OCI-LY3 (cell line): Measurements from ENCODE around the gene ZNF385C.

Experiments used
- H2AFZ ChIP-seq: fragments of 200-600, 300-600 bp; shearing (Covaris generic); 2 replicates; pipeline ENCODE4 v1.6.0; 2014; ENCODE audit warnings: antibody characterized with exemption, low read depth, low read length
- H3K27ac ChIP-seq: fragments of 200-600, 300-600 bp; sonication (generic); 2 replicates; pipeline ENCODE4 v1.5.1; 2014; ENCODE audit warnings: mild to moderate bottlenecking, low read length, moderate library complexity, mixed read lengths
- H3K27me3 ChIP-seq: fragments of 200-600, 300-600 bp; sonication (generic); 2 replicates; pipeline ENCODE4 v1.6.1; 2014; ENCODE audit warnings: low read depth, low read length, mixed read lengths
- H3K36me3 ChIP-seq: fragments of 200-600, 300-600 bp; sonication (generic); replicated peaks from 2 replicates; pipeline ENCODE3; 2014; ENCODE audit warnings: low read depth, low read length, mixed read lengths
- H3K4me1 ChIP-seq: fragments of 300-600, 200-600 bp; sonication (generic); 2 replicates; pipeline ENCODE4 v1.6.1; 2014; ENCODE audit warnings: low read length, mixed read lengths
- H3K4me2 ChIP-seq: fragments of 200-600, 300-600 bp; sonication (generic); 2 replicates; pipeline ENCODE4 v1.6.1; 2014; ENCODE audit warnings: low read length, mixed read lengths
- H3K4me3 ChIP-seq: fragments of 300-600, 200-600 bp; sonication (generic); 2 replicates; pipeline ENCODE4 v1.5.1; 2014; ENCODE audit warnings: antibody characterized with exemption, mild to moderate bottlenecking, low read length, moderate library complexity
- H3K79me2 ChIP-seq: fragments of 300-600, 200-600 bp; shearing (Covaris generic); 2 replicates; pipeline ENCODE4 v1.6.1; 2014; ENCODE audit warnings: mild to moderate bottlenecking, low read length, mixed read lengths
- H3K9ac ChIP-seq: fragments of 300-600, 200-600 bp; shearing (Covaris generic); 2 replicates; pipeline ENCODE4 v1.6.0; 2014; ENCODE audit warnings: mild to moderate bottlenecking, low read length, moderate library complexity
- H3K9me3 ChIP-seq: fragments of 200-600, 300-600 bp; shearing (Covaris generic); 2 replicates; pipeline ENCODE4 v1.6.1; 2014; ENCODE audit warnings: low read length, mixed read lengths; ENCODE audit not compliant: insufficient read depth
- H4K20me1 ChIP-seq: fragments of 200-600, 300-600 bp; sonication (generic); 2 replicates; pipeline ENCODE4 v1.6.1; 2016; ENCODE audit warnings: low read length, mixed read lengths; ENCODE audit not compliant: insufficient read depth
- CTCF ChIP-seq: fragments of 200-600, 300-600 bp; sonication (generic); IDR thresholded peaks from 2 replicates; pipeline ENCODE4 v1.5.1; 2014; ENCODE audit warnings: antibody characterized with exemption, low read length, low read depth
- EZH2phosphoT487 ChIP-seq: fragments of 200-600 bp; shearing (Covaris generic); IDR thresholded peaks from 2 replicates; pipeline ENCODE4 v1.6.1; 2018; ENCODE audit warnings: antibody characterized with exemption, mixed run types, low read depth

Gene ZNF385C

GRCh38 chr17:42103221-42103954, 5.1 kb upstream of the ZNF385C start:
- H3K4me3 ChIP-seq, result no peak overlapping the region
- H3K4me1 ChIP-seq, result peaks cover 24% of the 10 kb centered on the region
- H3K9me3 ChIP-seq, result no peaks in the 10 kb centered on the region
- H3K36me3 ChIP-seq, result no peaks in the 10 kb centered on the region
- H3K27me3 ChIP-seq, result no peaks in the 10 kb centered on the region
- no peak for TF ChIP-seq CTCF
- no peak for TF ChIP-seq EZH2phosphoT487
- no peak overlapping the region for H3K9ac ChIP-seq
- no peak overlapping the region for H3K4me2 ChIP-seq
- no peaks in the 10 kb centered on the region for H3K79me2 ChIP-seq
- H3K27ac ChIP-seq, result no peak overlapping the region
- H4K20me1 ChIP-seq, result no peaks in the 10 kb centered on the region
- no peak overlapping the region for H2AFZ ChIP-seq

DNA sequence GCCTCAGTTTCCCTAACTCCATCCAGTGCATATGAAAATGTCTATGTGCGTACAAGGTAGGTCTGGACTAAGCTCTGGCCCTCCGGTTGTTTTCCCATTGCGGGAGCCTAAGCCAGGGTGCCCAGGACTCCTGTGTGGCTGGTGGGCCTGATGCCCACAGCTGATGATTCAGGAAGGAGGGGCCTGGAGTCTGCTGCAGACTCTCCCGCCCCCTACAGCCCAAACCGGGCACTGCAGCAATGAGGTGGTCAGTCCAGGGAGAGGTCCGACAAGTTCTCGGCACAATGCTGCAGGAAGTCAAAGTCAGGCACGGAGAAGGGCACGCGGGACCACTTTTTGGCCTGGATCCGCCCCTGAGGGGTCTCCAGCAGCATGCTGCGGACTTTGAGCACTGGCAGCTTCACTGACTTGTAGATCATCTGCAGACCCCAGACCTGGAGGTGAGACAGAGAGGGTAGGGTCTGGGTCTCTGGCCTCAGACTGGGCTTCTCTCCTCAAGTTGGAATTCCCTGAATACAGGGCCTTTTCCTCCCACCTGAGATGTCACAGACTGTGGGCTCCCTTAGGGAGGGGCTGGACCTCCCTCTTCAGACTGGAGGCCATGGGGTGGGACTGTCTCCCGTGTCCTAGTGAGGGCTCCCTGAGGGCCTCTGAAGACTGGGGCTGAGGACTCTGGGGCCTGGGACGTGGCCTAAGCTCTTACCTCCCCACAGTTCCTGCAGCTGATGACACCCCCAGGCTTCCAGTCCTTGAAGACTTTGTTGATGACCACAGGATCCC, 3.4 kb upstream of the ZNF385C start:
- Histone ChIP-seq H4K20me1 (0 out of 2 replicates have a peak, but pooled peaks cover under 1% of the 10 kb centered on the region), H3K4me2 (peak overlapping the region; percentile 63), H2AFZ (no peak overlapping the region), H3K36me3 (peaks cover 8% of the 10 kb centered on the region), H3K9ac (no peak overlapping the region; the same call in 1 of the 2 replicates), H3K79me2 (peaks cover 15% of the 10 kb centered on the region), H3K27me3 (no peaks in the 10 kb centered on the region), H3K4me3 (peak overlapping the region; percentile 38), H3K9me3 (no peaks in the 10 kb centered on the region), H3K27ac (no peak overlapping the region), H3K4me1 (peaks cover 21% of the 10 kb centered on the region)
- TF ChIP-seq CTCF, result peak; percentile 95
- TF ChIP-seq EZH2phosphoT487, result no peak

DNA sequence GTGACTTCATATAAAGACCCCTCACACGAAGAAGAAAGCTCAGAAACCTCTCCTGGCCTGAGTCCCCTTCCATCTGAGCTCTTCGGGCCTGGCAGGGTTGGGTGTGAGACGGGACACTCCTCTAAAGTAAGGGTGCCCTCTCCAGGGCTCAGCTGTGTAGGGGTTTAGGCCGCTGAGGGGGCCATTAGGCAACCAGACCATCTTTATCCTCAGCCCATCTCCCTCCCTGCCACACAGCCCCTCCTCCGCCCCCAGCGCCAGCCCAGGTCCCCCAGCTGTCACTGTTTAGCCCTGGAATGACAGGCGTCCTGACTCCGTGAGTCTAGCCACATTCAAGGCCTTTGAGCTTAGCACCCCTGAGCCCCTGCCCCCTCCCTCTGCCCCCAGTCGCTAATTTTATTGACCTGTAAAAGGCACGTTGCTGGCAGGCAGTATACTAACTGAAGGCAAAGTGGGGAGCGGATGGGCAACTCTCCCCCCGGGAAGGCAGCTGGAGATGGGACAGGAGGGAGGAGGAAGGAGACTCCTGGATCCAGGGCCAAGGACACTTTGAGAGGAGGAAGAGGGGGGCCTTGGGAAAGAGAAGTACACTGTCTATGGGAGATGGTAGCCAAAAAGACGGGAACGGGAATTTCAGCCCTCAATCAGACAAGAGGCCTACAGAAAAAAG, 592 bp upstream of the ZNF385C start:
- Histone ChIP-seq H3K4me1 (peaks cover 48% of the 10 kb centered on the region), H3K9ac (peak overlapping the region; percentile 65), H4K20me1 (peaks cover 28% of the 10 kb centered on the region), H3K4me2 (peak overlapping the region; percentile 97), H2AFZ (no peak overlapping the region; the same call in 1 of the 2 replicates), H3K79me2 (peaks cover 44% of the 10 kb centered on the region), H3K27me3 (no peaks in the 10 kb centered on the region), H3K4me3 (peak overlapping the region; percentile 97), H3K27ac (peak overlapping the region; percentile 97), H3K36me3 (peaks cover 30% of the 10 kb centered on the region), H3K9me3 (no peaks in the 10 kb centered on the region)
- TF ChIP-seq EZH2phosphoT487 (no peak), CTCF (peak; percentile 26; the same call in 1 of the 2 replicates)
